Activated CD8-positive, alpha-beta memory T cell treated with anti-CD3 and anti-CD28 coated beads for 1 hour (primary cell): ENCODE data around the gene SNIP1.
"Not testable (repeated sequence)": the region's sequence is repeated elsewhere in the genome, so short reads cannot be mapped to it uniquely, and the experiment has no call there.

ENCODE experiments used
- DNase-seq, 2 donors: peaks; one replicate each; pipeline ENCODE4 v3.0.0-alpha.2; 2020; ENCODE audit warnings: low read depth in 1 of 2; ENCODE audit errors: extremely low read depth in 1 of 2

SNIP1 gene, protein sequence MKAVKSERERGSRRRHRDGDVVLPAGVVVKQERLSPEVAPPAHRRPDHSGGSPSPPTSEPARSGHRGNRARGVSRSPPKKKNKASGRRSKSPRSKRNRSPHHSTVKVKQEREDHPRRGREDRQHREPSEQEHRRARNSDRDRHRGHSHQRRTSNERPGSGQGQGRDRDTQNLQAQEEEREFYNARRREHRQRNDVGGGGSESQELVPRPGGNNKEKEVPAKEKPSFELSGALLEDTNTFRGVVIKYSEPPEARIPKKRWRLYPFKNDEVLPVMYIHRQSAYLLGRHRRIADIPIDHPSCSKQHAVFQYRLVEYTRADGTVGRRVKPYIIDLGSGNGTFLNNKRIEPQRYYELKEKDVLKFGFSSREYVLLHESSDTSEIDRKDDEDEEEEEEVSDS

DNA sequence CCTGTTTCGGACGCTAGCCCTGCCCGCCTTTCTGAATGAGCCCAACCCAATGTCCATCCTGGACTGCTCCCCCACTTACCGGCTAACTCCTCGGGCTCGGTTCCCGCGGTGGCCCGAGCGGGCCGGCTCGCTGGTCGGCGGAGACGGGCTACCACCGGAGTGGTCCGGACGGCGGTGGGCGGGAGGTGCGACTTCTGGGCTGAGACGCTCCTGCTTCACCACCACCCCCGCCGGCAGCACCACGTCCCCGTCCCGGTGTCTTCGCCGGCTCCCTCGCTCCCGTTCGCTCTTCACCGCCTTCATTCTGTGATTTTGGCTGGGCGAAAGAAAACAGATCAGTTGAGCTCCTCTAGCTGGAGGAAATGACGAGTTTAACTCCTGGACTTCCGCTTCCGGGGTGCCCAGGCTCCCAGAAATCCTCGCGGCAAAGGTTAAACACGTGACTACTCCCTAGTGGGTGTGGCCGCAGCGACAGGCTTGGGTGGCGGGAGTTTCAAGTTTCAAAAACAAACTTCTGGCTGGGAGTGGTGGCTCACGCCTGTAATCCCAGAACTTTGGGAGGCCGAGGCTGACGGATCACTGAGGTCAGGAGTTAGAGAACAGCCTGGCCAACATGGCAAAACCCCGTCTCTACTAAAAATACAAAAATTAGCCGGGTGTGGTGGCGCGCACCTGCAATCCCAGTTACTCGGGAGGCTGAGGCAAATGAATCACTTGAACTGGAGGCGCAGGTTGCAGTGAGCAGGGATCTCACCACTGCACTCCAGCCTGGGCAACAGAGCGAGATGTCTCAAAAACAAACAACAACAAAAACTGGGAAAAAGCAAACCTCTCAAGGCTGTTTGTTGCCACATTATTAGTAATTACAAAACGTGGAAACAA lies at the start of gene SNIP1:
Gene SNIP1, minus strand, starts transcription at position 367 of the 882 bp plus-strand sequence. Its CDS starts 64 bp downstream, at position 303.
- DNase-seq, result peak; percentile 73 to 77

GRCh38 chr1:37602750-37603694 lies 48.9 kb upstream of the SNIP1 start:
- DNase-seq, result peak in 1 of 2 donors; percentile 4

DNA sequence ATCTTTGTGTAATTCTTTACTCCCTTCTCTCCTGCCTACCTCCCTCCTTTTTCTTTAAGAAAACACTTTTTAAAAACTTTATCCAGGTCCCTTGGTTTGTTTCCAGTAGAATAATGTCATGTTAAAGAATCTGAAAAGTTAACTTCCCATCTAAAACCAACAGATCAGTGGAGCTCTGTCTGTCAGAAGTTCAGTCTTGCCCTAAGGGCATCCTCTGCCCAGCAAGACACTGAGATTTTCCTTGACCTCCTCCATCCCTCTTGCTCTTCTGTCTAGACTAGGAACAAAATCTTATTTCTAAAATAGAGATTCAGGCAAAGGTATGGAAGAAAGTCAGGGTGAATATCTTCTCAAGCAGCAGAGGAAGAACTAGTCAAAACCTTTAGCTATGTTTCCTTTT lies 47.3 kb upstream of the SNIP1 start:
- no peak for DNase-seq

DNA sequence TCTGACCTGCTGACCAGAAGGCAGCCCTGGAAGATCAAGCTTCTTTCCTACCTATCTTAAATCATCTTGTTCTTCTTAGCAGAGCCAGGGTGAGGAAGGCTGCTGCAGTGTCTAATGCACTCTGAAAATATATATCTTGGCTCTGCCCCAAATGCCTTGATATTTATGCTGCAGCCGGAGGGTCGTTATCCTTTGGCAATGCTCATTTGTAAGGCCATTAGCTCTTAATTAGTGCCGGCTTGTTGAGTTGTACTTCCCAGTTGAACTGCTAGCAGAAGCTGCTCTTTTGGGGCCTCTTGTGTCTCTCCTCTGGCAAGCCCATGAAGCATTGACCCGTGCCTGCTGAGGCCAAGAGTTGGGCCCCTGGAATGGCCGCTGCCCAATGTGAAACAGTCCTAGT lies 45.8 kb upstream of the SNIP1 start:
- no peak for DNase-seq

GRCh38 chr1:37596182-37596667 lies 42.1 kb upstream of the SNIP1 start:
- DNase-seq, result no peak

GRCh38 chr1:37595440-37596181 lies 41.5 kb upstream of the SNIP1 start, which contains the start of gene GNL2:
Gene GNL2, minus strand, starts transcription at chr1:37595937. Its CDS starts 115 bp downstream, at chr1:37595822.
- DNase-seq, result peak; percentile 87 to 95

GRCh38 chr1:37593726-37594125 lies 39.6 kb upstream of the SNIP1 start:
- no peak for DNase-seq

GRCh38 chr1:37588939-37589338 lies 34.8 kb upstream of the SNIP1 start:
- no peak for DNase-seq

DNA sequence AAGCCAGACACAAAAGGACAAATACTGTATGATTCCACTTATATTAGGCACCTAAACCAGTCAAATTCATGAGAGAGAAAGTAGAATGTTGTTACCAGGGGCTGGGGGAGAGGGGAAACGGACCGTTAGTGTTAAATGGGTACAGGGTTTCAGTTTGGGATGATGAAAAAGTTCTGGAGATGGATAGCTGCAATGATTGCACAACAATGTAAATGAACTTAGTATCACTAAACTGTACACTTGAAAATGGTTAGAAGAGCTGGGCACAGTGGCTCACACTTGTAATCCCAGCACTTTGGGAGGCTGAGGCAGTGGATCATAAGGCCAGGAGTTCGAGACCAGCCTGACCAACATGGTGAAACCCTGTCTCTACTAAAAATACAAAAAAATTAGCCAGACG lies 30.5 kb upstream of the SNIP1 start:
- not testable (repeated sequence) for DNase-seq

- DNase-seq, result no peak
Observed at GRCh38 chr1:37575692-37576091, 21.6 kb upstream of the SNIP1 start.

GRCh38 chr1:37574834-37575480 lies 20.9 kb upstream of the SNIP1 start:
- DNase-seq, result no peak

- DNase-seq, result no peak
Observed at GRCh38 chr1:37570528-37571334, 16.6 kb upstream of the SNIP1 start.

GRCh38 chr1:37567023-37567422 lies 12.9 kb upstream of the SNIP1 start:
- DNase-seq, result no peak

GRCh38 chr1:37564892-37565291 lies 10.8 kb upstream of the SNIP1 start:
- DNase-seq, result no peak

- no peak for DNase-seq
Observed at GRCh38 chr1:37562984-37563383, 8.9 kb upstream of the SNIP1 start.

DNA sequence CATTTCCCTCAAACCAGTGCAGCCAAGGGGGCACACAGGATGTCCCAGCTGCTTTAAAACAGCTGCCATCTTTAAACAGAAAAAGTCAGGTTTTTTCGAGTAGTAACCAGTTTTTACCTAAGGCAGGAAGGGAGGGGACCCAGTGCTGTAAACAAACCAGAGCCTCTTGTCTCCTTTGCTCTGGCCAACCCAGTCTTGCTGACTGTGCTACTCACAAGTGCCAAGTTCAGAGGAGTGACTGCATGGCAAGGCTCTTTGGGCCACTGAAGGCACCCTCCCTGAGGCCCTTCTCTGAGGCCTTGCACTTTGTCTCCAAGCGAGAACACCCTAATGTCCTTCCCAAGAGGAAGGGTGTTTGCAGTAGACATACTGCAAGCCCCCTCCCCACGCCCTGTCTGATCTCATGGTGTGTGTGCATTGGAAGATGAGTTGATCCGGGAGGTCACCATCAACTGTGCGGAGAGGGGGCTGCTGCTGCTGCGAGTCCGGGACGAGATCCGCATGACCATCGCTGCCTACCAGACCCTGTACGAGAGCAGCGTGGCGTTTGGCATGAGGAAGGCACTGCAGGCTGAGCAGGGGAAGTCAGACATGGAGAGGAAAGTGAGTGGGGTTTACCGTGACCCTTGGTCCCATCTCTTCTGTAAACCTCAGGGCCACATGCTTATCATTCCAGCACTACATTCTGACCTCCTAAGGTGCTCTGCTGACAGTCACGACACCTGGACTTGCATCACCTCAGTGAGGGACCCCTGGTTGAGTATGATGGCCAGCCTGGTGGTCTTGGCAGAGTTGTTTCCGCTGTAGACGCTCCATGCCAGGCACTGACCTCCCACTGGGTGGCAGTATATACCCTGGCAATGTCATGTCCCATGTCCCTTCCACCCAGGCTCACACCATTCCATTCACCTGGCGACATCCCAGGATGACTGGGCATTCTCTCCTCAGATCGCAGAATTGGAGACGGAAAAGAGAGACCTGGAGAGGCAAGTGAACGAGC lies 7.3 kb upstream of the SNIP1 start:
- no peak for DNase-seq
